Neuronal stem cell (in vitro differentiated cells): ENCODE results near the gene PNLIPRP2.

Source experiments
- DNase-seq: peaks from one replicate; pipeline ENCODE4 v3.0.0-alpha.2; 2013; ENCODE audit warnings: low spot score
- H2AFZ ChIP-seq: one replicate; pipeline ENCODE4 v1.6.1; 2013; ENCODE audit warnings: mild to moderate bottlenecking, low read length, inconsistent platforms
- H2AK5ac ChIP-seq: 2 replicates; pipeline ENCODE4 v1.6.1; 2013; ENCODE audit warnings: low read depth, mild to moderate bottlenecking, inconsistent platforms, low read length, moderate library complexity, mixed read lengths
- H2BK120ac ChIP-seq: 2 replicates; pipeline ENCODE4 v1.6.1; 2013; ENCODE audit warnings: low read depth, mild to moderate bottlenecking, inconsistent platforms, low read length, moderate library complexity, mixed read lengths
- H2BK12ac ChIP-seq: one replicate; pipeline ENCODE4 v1.6.1; 2013; ENCODE audit warnings: low read length, inconsistent platforms
- H2BK15ac ChIP-seq: 2 replicates; pipeline ENCODE4 v1.6.1; 2013; ENCODE audit warnings: mild to moderate bottlenecking, low read length, inconsistent platforms, mixed read lengths
- H2BK5ac ChIP-seq: one replicate; pipeline ENCODE4 v1.6.1; 2013; ENCODE audit warnings: inconsistent platforms, mild to moderate bottlenecking, low read length, moderate library complexity
- H3K14ac ChIP-seq: one replicate; pipeline ENCODE4 v1.6.1; 2013; ENCODE audit warnings: low read length, inconsistent platforms
- H3K18ac ChIP-seq: 2 replicates; pipeline ENCODE4 v1.6.1; 2013; ENCODE audit warnings: low read length, inconsistent platforms
- H3K23ac ChIP-seq: 2 replicates; pipeline ENCODE4 v1.6.1; 2013; ENCODE audit warnings: low read depth, mild to moderate bottlenecking, mixed read lengths, low read length, inconsistent platforms; ENCODE audit not compliant: poor library complexity
- H3K27ac ChIP-seq: replicated peaks from 3 replicates; pipeline ENCODE4 v1.5.1; 2013; ENCODE audit warnings: low read length, inconsistent platforms
- H3K27me3 ChIP-seq, 3 experiments: 2 replicates each; pipeline ENCODE4 v1.6.1; 2013; ENCODE audit warnings: low read length in 3 of 3, mild to moderate bottlenecking in 2 of 3, inconsistent platforms in 1 of 3, low read depth in 1 of 3, mixed read lengths in 1 of 3, moderate library complexity in 1 of 3; ENCODE audit not compliant: control insufficient read depth in 3 of 3, insufficient read depth in 3 of 3
- H3K36me3 ChIP-seq, 2 donors: replicated peaks in 1 of 2; 2 replicates each; pipeline ENCODE4 v1.6.1; 2013; ENCODE audit warnings: low read length in 2 of 2; ENCODE audit not compliant: control insufficient read depth in 2 of 2, insufficient read depth in 2 of 2
- H3K4ac ChIP-seq: 2 replicates; pipeline ENCODE4 v1.6.1; 2013; ENCODE audit warnings: inconsistent platforms, mild to moderate bottlenecking, low read length, moderate library complexity
- H3K4me1 ChIP-seq, 2 donors: 1 replicate in 1 of 2; 2 replicates in 1 of 2; pipeline ENCODE4 v1.6.1; 2013; ENCODE audit warnings: low read length in 2 of 2, low read depth in 1 of 2; ENCODE audit not compliant: control insufficient read depth in 2 of 2, insufficient read depth in 1 of 2
- H3K4me2 ChIP-seq: one replicate; pipeline ENCODE4 v1.6.1; 2013; ENCODE audit warnings: mild to moderate bottlenecking, low read length, inconsistent platforms; ENCODE audit not compliant: insufficient read depth, poor library complexity, severe bottlenecking
- H3K4me3 ChIP-seq, 2 donors: 2 replicates each; pipeline ENCODE4 v1.5.1; 2013; ENCODE audit warnings: low read length in 2 of 2, mild to moderate bottlenecking in 2 of 2, inconsistent platforms in 1 of 2, moderate library complexity in 1 of 2
- H3K79me1 ChIP-seq: one replicate; pipeline ENCODE4 v1.6.1; 2013; ENCODE audit warnings: low read depth, mild to moderate bottlenecking, inconsistent platforms, low read length, moderate library complexity
- H3K9ac ChIP-seq: one replicate; pipeline ENCODE4 v1.6.1; 2013; ENCODE audit warnings: mild to moderate bottlenecking, low read depth, low read length, inconsistent platforms; ENCODE audit not compliant: poor library complexity
- H3K9me3 ChIP-seq, 2 donors: replicated peaks in 1 of 2; 2 replicates each; pipeline versions ENCODE3 to v1.6.1; 2013; ENCODE audit warnings: low read length in 2 of 2, mild to moderate bottlenecking in 2 of 2, inconsistent platforms in 1 of 2, low read depth in 1 of 2, mixed read lengths in 1 of 2, moderate library complexity in 1 of 2; ENCODE audit not compliant: control insufficient read depth in 2 of 2, insufficient read depth in 1 of 2
- H4K8ac ChIP-seq: one replicate; pipeline ENCODE4 v1.6.1; 2013; ENCODE audit warnings: low read depth, mild to moderate bottlenecking, inconsistent platforms, low read length, moderate library complexity
- H4K91ac ChIP-seq: one replicate; pipeline ENCODE4 v1.6.1; 2013; ENCODE audit warnings: low read length, low read depth, mild to moderate bottlenecking, inconsistent platforms; ENCODE audit not compliant: poor library complexity
- WGBS, 2 donors: extraction: QIAGEN DNeasy Blood & Tissue Kit; methylation state at CpG; one replicate each; pipeline ENCODE4 v1.1.7; 2013; ENCODE audit warnings: missing lambda C conversion rate in 2 of 2, mixed read lengths in 1 of 2; ENCODE audit not compliant: insufficient read length in 2 of 2, insufficient replicate concordance in 1 of 2; ENCODE audit errors: extremely low coverage in 2 of 2; 5-methylcytosine and 5-hydroxymethylcytosine counted together

The PNLIPRP2 gene

DNA sequence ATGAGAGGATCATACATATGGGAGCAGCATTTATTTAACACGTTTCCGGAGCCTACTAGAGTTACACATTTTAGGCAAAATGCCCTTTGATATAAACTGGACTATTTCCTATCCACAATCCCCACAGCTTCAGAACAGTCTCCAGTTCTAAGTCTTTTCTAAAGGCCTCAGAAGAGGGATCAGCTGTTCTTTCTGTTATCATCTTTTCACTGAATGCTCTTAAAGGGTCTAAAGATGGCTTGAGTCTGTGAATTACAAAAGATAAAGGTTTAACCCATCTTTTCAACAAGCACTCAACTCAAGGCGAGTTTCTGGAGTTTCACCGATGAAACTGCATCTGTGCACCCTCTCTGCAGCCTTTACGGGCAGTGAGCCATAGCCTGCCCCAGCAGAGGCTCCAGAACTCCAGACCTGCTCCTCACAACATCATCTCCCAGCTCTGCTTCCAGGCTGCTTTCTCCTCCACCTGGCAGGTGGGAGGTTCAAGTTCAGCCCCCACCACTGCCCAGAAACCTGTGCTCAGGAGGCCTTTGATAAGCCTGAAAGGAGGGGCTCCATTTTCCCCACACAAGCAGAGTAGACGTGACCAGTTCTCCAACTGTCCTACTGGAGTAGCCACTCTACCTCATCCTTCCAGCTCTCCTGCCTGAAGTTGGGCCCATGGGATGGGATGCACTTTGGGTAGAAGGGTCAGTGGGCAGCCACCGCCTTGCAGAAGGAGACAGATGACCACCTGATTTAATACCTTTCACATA, 68.2 kb downstream of the PNLIPRP2 start:
- no CpG with 5 or more reads among the region's 7 CpGs for WGBS, 2 donors
- no peaks in the 10 kb centered on the region for H3K27me3 ChIP-seq
- no peak overlapping the region for H2BK5ac ChIP-seq

GRCh38 chr10:116689744-116690143, 69.0 kb downstream of the PNLIPRP2 start:
- no peak overlapping the region for H4K8ac ChIP-seq
- peaks cover 0 to 1% (median 0%) of the 10 kb centered on the region in 3 experiments for H3K27me3 ChIP-seq
- H2BK15ac ChIP-seq = no peak overlapping the region
- H2AK5ac ChIP-seq = no peak overlapping the region
- H3K4ac ChIP-seq = no peak overlapping the region
- no peaks in the 10 kb centered on the region for H3K79me1 ChIP-seq
- no peak overlapping the region for H4K91ac ChIP-seq
- H3K27ac ChIP-seq = no peak overlapping the region
- no peak overlapping the region for H3K4me3 ChIP-seq
- no peak overlapping the region for H3K18ac ChIP-seq
- H3K14ac ChIP-seq = no peak overlapping the region
- H2AFZ ChIP-seq = no peak overlapping the region
- no peak overlapping the region for H2BK12ac ChIP-seq
- no peak overlapping the region for H2BK5ac ChIP-seq
- no peaks in the 10 kb centered on the region for H3K9me3 ChIP-seq
- no peak for DNase-seq
- no CpG with 5 or more reads among the region's 4 CpGs for WGBS, 2 donors
- no peak overlapping the region for H3K9ac ChIP-seq
- H3K4me1 ChIP-seq = peaks cover 0 to 8% of the 10 kb centered on the region in 2 donors
- no peak overlapping the region for H3K4me2 ChIP-seq
- H3K23ac ChIP-seq = no peak overlapping the region
- no peaks in the 10 kb centered on the region for H3K36me3 ChIP-seq
- H2BK120ac ChIP-seq = no peak overlapping the region

More for the DNA sequence above, 68.2 kb downstream of the PNLIPRP2 start:
- Histone ChIP-seq H3K14ac (no peak overlapping the region), H3K4me2 (no peak overlapping the region), H3K23ac (no peak overlapping the region), H3K27ac (no peak overlapping the region), H2BK12ac (no peak overlapping the region), H2BK120ac (no peak overlapping the region), H2AK5ac (no peak overlapping the region), H3K79me1 (no peaks in the 10 kb centered on the region), H3K9ac (no peak overlapping the region), H3K18ac (no peak overlapping the region), H3K4ac (no peak overlapping the region), H2AFZ (no peak overlapping the region), H4K8ac (no peak overlapping the region), H3K9me3 (no peaks in the 10 kb centered on the region), H3K4me1 (peaks cover 0 to 2% of the 10 kb centered on the region in 2 donors), H3K4me3 (no peak overlapping the region), H3K36me3 (no peaks in the 10 kb centered on the region), H2BK15ac (no peak overlapping the region), H4K91ac (no peak overlapping the region)
- no peak for DNase-seq

GRCh38 chr10:116690356-116691322, 69.9 kb downstream of the PNLIPRP2 start:
- H3K18ac ChIP-seq = no peak overlapping the region
- H3K9ac ChIP-seq = no peak overlapping the region
- no peak overlapping the region for H3K27ac ChIP-seq
- no peak for DNase-seq
- no peak overlapping the region for H3K4ac ChIP-seq
- H3K36me3 ChIP-seq = no peaks in the 10 kb centered on the region
- no peak overlapping the region for H4K8ac ChIP-seq
- H2AFZ ChIP-seq = no peak overlapping the region
- no peak overlapping the region for H3K23ac ChIP-seq
- H2BK12ac ChIP-seq = no peak overlapping the region
- WGBS, 2 donors = no CpG with 5 or more reads among the region's 17 CpGs
- no peak overlapping the region for H3K4me2 ChIP-seq
- no peak overlapping the region for H3K4me3 ChIP-seq
- no peak overlapping the region for H2AK5ac ChIP-seq
- H3K27me3 ChIP-seq = peaks cover 0 to 3% (median 0%) of the 10 kb centered on the region in 3 experiments
- no peak overlapping the region for H2BK5ac ChIP-seq
- H3K4me1 ChIP-seq = peaks cover 0 to 12% of the 10 kb centered on the region in 2 donors
- no peak overlapping the region for H3K14ac ChIP-seq
- H2BK15ac ChIP-seq = no peak overlapping the region
- no peak overlapping the region for H2BK120ac ChIP-seq
- H3K9me3 ChIP-seq = no peaks in the 10 kb centered on the region
- no peak overlapping the region for H4K91ac ChIP-seq
- H3K79me1 ChIP-seq = no peaks in the 10 kb centered on the region

- no peak overlapping the region for H2AFZ ChIP-seq
- no peak overlapping the region for H4K91ac ChIP-seq
- no peaks in the 10 kb centered on the region for H3K9me3 ChIP-seq
- no peak overlapping the region for H3K23ac ChIP-seq
- no peaks in the 10 kb centered on the region for H3K36me3 ChIP-seq
- no peak overlapping the region for H2BK12ac ChIP-seq
- H2BK15ac ChIP-seq = no peak overlapping the region
- no peak overlapping the region for H3K4ac ChIP-seq
- H2BK5ac ChIP-seq = no peak overlapping the region
- H3K4me1 ChIP-seq = peaks cover 0 to 12% of the 10 kb centered on the region in 2 donors
- WGBS, 2 donors = no CpG with 5 or more reads among the region's 6 CpGs
- no peak overlapping the region for H3K27ac ChIP-seq
- H3K79me1 ChIP-seq = no peaks in the 10 kb centered on the region
- H4K8ac ChIP-seq = no peak overlapping the region
- H3K27me3 ChIP-seq = peaks cover 0 to 3% (median 0%) of the 10 kb centered on the region in 3 experiments
- H3K14ac ChIP-seq = no peak overlapping the region
- peak overlapping the region; percentile 47 for H3K9ac ChIP-seq
- H2BK120ac ChIP-seq = no peak overlapping the region
- H3K18ac ChIP-seq = peak overlapping the region; percentile 8
- DNase-seq = no peak
- H3K4me2 ChIP-seq = no peak overlapping the region
- H3K4me3 ChIP-seq = no peak overlapping the region
- H2AK5ac ChIP-seq = no peak overlapping the region
These were observed 70.9 kb downstream of the PNLIPRP2 start for GRCh38 chr10:116691635-116692034.
